GM18858 (cell line): Measurements from ENCODE around the gene OR5D18.
"Not testable (repeated sequence)": the region's sequence is repeated elsewhere in the genome, so short reads cannot be mapped to it uniquely, and the experiment has no call there.

Experiments
- ATAC-seq: cut with Tn5 transposase; IDR thresholded peaks from one replicate; pipeline ENCODE4 v1.9.1; 2021; ENCODE audit not compliant: unreplicated experiment

OR5D18 gene

GRCh38 chr11:55819330-55819729 is at the start of gene OR5D18:
OR5D18 (plus strand) TSS chr11:55819630; CDS start chr11:55819630, 0 bp downstream.
- ATAC-seq: no peak

GRCh38 chr11:55773138-55773537 is 46.3 kb upstream of the OR5D18 start, which contains the start of gene OR5D13:
OR5D13 (plus strand) TSS chr11:55773438; CDS start chr11:55773438, 0 bp downstream.
- ATAC-seq: no peak

- no peak for ATAC-seq
Measured at GRCh38 chr11:55791606-55792005, 27.8 kb upstream of the OR5D18 start.

GRCh38 chr11:55793321-55793720 is 26.1 kb upstream of the OR5D18 start:
- ATAC-seq: no peak

GRCh38 chr11:55795256-55795655 is 24.2 kb upstream of the OR5D18 start, which contains the start of gene OR5D14:
OR5D14 (plus strand) TSS chr11:55795556; CDS start chr11:55795556, 0 bp downstream.
- ATAC-seq: no peak

GRCh38 chr11:55806248-55806647 is 13.2 kb upstream of the OR5D18 start:
- no peak for ATAC-seq

GRCh38 chr11:55811067-55811466 is 8.4 kb upstream of the OR5D18 start, which contains the start of gene OR5L1:
OR5L1 (plus strand) TSS chr11:55811367; CDS start chr11:55811467, 100 bp downstream.
- ATAC-seq: no peak

- no peak for ATAC-seq
Measured at GRCh38 chr11:55826919-55827318, 7.5 kb downstream of the OR5D18 start, which contains the start of gene OR5L2. OR5L2 (plus strand) TSS chr11:55827219; CDS start chr11:55827219, 0 bp downstream.

- ATAC-seq: no peak
Measured at GRCh38 chr11:55838452-55838851, 19.0 kb downstream of the OR5D18 start, which contains the start of gene OR5D16. OR5D16 (plus strand) TSS chr11:55838752; CDS start chr11:55838752, 0 bp downstream.

- no peak for ATAC-seq
Measured at GRCh38 chr11:55847453-55847852, 28.0 kb downstream of the OR5D18 start.

GRCh38 chr11:55849037-55849436 is 29.6 kb downstream of the OR5D18 start:
- ATAC-seq: no peak

GRCh38 chr11:55852141-55852540 is 32.7 kb downstream of the OR5D18 start:
- ATAC-seq: no peak

GRCh38 chr11:55854704-55855103 is 35.3 kb downstream of the OR5D18 start:
- ATAC-seq: no peak

GRCh38 chr11:55867354-55867753 is 47.9 kb downstream of the OR5D18 start:
- not testable (repeated sequence) for ATAC-seq
